NCI-H1436 (cell line): ENCODE data around the gene LRRC27.

Experiments
- DNase-seq: peaks from one replicate; lab custom pipeline; 2025; lab: John Stamatoyannopoulos, UW

The LRRC27 gene

DNA sequence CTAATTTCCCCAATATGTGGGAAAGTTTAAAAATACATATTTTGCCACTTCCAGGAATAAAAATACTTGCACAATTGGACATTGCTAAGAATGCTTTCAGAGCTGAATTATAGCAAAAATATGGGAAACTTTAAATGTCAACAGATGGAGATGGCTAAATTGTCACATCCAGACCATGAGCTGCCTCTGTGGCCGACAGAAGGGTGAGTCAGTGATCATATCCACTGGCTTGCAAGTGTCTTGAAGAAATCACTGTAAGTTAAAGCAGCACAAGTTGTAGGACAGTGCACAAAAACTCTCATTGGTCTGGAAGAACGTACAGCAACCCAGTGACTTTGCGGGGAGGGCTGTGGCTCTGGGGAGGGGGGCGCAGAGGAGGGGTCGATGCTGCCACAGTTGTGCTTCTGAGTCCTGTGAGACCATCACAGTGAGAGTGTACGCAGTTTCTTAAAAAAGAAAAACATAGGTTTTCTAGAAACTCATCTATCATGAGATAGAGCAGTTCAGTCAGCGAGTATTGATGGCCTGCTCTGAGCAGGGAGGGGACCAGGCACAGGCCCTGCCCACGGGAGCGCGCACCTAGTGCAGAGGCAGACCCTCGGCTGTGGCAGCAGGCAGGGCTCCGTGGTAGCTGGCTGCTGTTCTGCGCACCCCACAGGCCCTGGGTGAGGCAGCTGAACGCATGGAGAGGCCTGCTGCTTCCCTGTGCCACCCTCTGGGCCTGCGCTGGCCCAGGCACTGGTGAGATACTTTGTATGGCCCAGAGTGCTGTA lies 25.5 kb downstream of the LRRC27 start:
- no peak for DNase-seq

DNA sequence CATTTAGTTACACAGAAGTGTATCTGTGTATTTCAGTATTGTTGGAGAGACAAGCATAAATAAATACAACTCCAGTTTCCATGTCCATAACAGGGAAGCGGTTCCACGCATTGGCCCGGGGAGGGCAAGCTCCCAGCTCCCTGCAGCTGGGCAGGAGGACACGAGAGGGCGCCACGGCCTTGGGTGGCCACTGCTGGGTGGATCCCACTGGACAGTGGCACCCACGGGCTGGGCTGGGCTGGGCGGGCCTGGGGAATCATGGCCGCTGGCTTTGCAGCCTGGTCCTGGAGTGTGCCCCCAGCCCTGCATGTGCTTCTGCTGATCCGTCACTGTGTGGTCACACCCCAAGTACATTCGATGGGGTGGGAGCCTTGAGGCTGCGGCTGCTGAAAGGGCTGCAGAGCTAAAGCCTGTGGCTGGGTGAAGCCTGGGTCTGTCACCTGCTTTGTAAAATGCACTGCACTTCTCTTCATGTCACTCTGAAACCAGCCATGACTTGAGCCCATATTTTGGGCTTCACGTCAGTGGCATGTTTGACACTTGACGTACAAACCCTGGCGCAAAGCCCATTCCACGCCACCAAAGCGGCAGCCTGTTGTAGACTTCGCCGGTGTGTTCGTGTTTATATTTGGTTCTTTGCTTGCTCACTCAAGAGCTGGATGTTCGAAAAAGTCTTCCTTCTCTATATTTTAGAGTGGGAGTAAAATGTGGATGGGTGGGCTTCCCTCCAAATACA lies 27.5 kb downstream of the LRRC27 start:
- no peak for DNase-seq

DNA sequence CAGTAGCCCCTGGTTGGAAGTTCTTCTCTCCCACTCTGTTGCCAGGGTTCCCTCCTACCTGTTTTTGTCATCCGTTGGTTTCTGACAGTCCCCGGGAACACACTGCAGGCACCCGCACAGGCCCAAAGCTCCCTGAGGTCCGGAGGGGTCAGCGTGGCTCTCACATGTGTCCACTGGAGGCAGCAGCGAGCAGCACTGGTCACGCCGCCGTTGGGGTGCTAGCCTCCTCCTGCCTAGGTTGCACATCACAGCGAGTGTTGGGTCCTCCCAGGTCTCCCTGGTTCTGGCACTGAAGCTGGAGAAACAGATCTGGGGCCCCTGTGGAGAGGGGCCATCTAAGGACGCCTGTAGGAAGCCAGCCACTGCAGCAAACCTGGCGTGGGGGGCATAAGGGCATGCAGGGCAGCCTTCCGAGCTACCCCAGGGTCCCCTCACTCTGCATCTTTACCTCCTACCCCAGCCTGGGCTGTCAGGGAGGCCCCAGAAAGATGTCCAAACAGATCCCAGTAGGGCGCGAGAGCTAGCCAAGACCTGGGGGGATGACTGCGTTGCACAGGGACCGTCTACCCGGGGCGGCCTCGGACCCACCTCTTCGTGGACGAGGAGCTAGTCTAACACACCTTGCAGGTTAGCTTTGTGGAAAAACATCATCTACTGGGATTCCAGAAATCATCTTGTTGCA lies 28.9 kb downstream of the LRRC27 start:
- no peak for DNase-seq

DNA sequence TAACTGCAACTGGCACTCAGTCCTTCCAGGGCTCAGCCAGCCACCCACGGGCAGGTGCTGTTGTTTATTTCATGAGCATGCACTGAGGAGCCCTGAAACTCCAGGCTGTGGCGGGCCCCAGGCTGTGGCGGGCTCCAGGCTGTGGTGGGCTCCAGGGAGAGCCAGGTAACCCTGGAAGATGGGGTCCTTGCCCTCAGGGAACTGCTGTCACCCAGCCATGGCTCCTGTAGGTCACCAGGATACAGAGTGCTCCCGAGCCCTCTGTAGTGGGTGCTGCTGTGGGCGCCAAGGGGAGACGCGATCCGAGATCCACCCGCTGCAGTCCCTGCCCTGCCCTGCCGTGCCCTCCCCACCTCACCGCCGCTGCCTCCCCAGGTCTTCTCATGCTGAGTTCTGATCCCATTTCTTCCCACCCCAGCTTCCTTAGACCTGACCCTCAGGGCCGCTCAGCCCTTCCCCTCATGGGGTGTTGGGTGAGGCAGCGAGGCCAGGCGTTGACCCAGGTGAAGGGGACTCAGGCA lies 29.6 kb downstream of the LRRC27 start:
- no peak for DNase-seq

DNA sequence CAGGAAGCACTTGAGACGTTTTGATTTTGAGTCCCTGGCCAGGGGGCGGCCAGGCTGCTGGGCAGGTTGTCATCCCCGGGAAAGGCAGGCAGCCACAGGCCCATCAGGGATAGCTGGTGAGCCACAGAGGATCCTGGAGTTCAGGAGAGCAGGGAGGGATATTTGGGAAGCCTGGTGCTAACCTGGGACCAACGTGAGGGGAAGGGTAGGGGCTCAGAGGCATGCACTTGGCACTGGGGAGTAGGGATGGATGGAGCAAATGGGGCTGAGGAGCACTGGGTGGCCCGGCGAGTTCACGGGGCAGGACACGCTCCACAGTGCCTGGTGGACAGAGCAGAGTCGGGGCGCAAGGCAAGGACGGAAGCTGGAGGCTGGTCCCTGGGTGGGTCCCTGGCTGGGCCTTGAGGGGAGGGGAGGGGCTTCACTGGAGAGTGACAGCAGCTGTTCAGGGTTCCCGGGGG lies 30.2 kb downstream of the LRRC27 start:
- no peak for DNase-seq

DNA sequence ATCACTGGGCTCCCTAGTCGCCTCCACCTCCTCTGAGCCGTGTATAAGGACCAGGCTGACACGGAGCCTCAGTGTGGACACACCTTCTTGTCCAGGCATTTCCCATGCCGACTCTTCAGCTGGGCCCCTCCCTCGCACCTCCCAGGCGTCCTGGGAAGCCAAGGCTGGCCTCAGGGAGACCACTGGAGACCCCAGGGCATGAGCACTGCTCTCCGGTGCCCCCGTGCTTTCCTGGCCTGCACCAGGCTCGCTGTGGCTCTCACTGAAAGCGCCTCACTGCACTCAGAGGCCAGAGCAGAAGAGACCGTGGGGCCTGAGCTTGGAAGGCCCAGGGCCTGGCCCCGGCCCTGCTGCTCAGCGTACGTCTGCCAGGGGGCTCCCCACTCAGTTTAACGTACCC lies 31.4 kb downstream of the LRRC27 start:
- no peak for DNase-seq

DNA sequence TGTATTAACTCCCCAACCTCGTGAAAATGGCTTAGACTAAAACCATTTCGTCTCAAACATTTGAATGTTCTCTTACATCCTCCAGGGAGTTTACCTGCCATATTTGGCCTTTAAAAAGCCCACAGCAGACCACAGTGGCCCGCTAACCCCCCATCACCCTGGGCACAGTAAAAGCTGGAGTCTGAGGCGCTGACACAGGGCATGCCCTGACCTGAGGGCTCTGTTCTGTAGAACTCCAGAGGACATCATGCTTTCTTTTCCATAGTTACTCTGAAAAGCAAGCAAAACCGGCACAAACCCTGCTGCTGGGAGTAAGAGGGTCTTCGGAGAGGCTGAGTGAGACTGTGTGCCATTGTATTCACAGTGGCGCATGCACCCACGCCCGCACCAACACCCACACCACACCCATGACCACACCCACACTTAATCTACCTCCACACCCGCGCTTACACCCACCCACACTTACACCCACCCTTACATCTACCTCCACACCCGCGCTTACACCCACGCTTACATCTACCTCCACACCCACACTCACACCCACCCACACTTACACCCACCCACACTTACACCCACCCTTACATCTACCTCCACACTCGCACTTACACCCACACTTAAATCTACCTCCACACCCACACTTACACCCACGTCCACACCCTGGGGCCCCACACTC lies 32.1 kb downstream of the LRRC27 start:
- no peak for DNase-seq

DNA sequence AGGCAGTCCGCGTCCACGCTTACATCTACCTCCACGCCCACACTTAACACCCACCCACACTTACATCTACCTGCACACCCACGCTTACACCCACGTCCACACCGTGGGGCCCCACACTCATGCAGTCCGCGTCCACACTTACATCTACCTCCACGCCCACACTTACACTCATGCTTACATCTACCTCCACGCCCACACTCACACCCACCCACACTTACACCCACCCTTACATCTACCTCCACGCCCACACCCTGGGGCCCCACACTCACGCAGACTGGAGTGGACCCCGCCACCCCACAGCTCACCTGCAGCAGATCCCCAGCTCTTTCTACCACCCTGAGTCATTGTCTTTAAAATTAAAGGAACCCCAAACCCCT lies 32.6 kb downstream of the LRRC27 start:
- DNase-seq = no peak

DNA sequence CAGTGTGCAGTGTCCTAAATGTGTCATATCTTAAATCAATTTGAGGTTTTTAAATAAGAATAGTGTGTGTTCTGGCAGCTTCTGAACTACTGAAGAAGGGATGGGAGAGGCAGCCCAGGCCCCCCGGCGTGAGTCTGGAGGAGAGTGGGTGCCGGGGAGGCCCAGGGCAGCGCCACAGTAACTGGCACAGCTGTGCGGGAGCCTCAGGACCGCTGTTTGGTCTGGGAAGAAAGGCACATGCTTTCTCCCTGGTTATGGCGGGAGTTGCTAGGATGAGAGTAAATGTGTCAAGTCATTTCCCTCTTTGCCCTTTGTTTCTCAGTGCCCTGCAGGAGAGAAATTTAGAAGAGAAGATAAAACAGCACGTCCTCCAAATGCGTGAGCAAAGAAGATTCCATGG lies 33.1 kb downstream of the LRRC27 start:
- no peak for DNase-seq

DNA sequence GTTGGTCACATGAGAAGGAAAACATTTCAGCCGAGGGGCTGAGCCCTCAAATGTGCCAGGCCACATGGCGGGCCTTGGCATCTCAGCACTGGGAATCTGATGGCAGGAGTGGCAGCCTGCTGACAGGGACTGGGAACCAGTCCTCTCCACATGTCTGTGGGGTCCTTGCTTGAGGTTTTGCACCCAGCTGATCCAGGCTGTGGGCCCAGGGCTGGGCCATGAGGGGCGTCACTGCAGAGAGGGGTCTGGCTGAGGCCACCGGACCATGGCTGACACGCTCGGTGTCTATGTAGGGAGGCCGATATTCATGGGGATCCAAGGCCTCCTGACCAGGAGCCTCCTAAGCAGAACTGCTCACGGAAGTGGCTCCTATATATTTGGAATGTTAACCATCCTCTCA lies 34.0 kb downstream of the LRRC27 start:
- DNase-seq = no peak

DNA sequence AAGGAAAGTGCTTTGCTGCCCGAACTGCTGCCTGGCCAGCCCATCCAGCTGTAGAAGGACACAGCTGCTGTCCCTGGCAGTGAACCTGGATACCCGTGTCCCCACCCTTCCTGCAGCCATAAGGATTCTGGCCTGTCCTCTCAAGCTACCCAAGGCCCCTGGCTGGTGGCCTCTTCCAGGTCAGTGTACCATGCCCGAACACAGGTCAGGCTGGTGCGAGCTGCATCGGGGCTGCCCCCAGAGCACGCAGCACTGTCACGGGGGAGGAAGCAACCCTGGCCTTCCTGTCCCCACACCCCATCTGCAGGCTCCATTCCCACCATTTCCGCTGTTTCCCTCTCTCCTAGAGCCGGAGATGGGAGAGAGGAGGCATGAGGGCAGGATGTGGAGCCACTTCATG lies 34.5 kb downstream of the LRRC27 start:
- DNase-seq = no peak

DNA sequence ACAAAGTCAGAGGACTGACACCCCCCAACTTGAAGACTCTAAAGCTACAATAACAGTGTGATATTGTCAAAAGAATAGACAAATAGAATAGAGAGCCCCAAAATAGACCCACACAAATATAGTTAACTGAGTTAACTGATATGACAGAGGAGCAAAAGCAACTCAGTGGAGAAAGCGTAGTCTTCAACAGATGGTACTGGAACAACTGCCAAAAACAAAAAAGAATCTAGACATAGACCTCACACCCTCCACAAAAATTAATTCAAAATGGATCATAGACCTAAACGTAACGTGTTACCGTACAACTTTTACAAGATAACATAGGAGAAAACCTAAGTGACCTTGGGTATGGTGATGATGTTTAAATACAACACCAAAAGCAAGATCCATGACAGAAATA lies 36.4 kb downstream of the LRRC27 start:
- no peak for DNase-seq

DNA sequence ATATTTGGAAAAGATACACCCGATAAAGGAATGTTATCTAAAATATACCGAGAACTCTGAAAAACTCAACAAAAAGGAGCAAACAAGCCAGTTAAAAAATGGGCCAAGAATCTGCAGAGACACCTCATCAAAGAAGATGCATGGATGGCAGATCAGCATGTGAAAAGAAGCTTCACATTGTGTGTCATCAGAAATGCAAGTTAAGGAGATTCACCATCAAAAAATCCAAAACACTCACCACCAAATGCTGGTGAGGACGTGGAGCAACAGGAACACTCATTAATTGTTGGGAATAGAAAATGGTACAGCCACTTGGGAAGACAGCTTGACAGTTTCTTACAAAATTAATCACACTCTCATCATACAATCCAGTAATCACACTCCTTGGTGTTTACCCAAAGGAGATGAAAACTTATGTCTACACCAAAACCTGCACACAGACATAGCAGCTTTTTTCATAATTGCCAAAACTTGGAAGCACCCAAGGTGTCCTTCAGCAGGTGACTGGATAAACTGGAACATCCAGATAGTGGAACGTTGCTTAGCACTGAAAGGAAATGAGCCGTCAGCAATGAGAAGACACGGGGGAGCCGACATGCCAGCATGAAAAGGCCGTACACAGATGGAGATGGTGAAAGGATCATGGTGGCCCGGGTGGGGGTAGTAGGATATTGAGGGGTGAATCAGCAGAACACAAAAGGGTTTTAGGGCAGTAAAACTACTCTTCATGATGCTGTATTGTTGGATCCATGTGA lies 37.1 kb downstream of the LRRC27 start:
- no peak for DNase-seq

DNA sequence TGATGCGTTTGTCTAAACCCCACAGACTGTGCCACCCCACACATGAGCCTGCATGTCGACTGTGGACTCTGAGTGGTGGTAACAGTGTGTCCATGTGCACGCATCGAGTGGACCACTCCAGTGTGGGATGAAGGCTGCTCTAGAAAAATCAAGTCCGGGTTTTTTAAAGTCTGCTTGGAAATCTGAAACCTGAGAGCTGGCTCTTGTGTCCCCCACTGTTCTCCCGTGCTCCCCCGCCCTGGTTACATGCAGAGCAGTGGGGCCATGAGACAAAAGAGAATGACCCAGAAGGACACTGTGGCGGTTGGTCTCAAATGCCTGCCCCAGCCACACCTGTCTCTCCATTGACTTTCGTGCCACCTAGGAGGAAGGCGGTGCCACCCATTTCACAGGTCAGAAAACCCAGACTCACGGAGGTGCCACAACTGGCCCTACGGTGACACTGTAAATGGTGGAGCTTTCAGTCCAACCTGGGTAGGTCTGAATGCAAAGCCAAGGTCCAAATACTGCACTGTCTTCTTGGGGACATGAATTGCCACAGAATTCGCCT lies 37.7 kb downstream of the LRRC27 start:
- no peak for DNase-seq

DNA sequence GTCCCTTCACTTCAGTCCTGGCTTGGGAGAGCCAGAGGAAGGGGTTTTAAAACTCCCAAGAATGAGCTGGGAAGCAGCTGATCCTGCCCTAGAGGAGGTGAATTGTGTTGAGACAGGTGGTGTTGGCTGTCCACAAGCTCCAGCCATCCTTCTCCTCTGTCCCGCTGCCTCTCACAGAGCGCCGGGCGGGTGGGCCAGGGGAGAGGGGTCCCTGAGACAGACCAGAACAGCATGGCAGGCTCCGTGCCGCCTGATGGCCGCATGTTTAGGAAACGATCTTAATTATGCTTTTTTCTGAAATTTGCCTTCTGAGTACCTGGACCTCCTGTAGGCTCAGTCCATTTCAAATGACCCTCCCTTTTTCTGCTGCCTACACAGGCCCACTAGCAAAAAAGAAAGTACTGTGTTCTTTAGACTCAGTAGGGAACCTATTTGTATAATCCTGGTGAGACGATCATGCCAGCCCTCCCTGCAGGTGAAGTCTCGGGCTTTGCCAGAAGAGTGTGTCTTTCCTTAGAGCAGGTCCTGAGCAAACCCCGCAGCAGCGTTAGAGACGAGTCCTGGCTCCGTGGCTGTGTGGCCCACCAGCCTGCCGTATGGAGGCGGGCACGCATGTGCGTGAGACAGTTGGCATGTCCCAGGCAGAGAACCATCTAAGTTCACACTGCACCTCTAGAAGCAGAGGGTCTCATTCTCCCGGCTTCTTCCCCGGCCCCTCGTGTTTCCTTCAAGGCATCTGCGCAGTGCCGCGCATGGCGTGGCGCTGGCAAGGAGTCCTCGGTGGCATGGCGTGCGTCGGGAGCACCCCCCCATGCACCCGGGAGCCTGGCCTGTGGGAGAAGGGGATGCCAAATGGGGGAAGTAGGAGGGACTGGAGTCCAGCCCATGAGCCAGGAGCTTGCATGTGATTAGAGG lies 38.7 kb downstream of the LRRC27 start:
- DNase-seq = no peak

DNA sequence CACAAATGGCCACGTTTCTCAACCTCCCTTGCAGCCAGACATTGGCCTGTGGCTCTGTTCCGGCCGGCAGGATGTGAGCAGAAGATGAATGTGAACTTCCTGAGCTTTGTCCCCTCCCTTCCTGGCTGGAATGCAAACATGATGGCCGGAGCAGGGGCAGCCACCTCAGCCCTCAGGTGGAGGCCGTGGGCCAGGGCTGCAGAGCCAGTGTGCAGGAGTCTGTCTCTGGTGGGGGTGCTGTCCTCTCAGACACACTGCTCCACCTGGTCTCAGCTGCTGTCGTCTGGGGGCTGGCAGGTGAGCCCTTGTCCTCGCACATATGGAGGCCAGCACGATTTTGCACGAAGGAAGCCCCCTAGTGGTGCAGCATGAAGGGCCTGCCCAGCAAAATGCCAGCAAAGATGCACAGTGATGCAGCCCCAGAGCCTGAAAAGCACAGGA lies 39.7 kb downstream of the LRRC27 start:
- no peak for DNase-seq

DNA sequence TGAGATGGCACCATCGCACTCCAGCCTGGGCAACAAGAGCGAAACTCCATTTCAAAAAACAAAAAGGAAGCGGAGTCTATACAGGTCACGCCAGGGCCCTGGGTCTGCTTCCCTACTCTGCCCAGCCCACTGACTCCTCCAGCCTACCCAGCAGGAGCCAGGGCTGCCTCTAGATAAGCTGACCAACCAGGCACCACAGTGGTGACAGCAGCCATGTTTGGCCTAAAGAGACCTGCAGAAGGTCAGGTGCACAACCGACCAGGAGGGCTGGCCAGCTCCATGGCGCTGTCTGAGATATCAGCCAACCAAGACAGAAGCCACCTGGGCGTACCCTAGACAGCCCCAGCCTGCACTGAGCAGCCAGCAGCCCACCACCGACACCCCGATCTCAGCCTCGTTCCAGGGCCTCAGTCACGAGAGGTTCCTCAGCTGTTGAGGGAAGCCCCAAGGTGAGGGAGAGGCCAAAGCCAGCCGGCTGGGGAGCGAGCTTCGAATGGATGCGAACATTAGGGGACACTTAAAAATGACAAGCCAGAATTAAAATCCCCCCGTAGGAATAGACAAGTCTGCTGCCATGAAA lies 40.6 kb downstream of the LRRC27 start:
- DNase-seq = no peak

DNA sequence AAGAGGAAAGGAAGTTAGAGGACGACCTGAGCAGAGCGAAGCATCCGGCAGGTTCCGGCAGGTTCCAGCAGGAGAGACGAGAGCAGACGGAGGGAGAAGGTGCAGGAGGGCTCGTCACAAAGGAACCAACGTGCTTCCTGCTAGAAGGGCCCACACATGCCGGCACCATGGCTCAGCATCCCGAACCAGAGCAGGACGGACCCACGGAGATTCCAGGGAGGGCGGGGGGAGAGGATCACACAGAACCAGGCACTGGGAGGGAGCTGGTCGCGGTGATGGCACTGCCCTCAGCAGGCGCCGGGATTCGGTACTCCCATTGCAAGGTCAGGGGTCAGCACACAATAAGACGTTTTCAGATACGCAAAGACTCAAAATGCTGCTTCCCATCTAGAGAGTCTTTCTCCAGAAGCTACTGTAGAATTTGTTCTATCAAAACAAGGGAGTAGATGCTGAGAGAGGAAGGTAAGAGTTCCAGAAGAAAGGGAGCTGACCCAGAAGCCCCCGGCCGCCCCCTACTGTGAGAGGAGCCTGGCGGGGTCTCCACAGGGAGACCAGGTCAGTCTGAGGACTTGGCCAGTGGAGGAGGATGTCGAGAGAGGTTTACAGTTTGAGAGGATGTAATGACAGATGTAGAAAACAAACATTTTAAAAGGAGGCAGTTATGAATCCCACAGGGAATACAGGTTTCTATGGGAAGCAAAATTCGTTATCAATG lies 41.4 kb downstream of the LRRC27 start:
- no peak for DNase-seq

DNA sequence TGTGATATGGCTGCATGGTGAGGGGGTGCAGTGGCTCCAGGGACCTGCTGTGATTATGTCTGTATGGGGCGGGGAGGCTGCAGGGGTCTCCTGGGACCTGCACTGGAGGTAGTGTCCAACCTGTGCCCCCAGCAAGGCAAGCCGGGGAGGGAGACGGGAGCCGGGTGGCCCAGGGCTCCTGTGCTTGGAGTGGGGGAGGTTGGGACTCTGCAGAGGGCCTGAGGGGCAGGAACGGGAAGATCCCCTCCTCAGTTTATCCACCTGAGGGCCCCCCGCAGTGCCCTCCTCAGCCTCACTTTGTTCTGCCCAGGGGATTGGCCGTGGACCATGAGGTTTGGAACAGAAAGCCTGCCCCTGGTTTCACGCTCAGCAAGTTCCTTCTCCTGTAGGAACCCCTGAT lies 42.2 kb downstream of the LRRC27 start:
- DNase-seq = no peak
